Measurements from ENCODE around the gene PHF23. TPM values are rescaled to one million over a fixed set of nuclear protein-coding genes. Genes with fewer than 3 reads are reported as not detected.

The PHF23 gene
- total RNA-seq, 1 donor = 40.3 TPM

DNA sequence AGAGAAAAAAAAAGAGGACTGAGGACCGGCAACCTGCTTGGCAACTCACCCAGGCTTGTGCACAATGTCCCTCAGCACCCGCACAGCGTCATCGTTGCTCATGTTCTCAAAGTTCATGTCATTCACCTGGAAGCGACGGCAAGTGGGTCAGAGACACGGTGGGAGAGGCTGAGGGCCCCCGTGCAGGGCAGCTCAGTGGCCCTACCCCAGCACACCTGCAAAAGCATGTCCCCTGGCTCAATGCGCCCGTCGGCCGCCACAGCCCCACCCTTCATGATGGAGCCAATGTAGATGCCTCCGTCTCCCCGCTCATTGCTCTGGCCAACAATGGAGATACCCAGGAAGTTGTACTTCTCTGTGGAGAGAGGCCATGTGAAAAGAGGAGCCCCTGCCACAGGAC lies 10.3 kb downstream of the PHF23 start:
- no peak overlapping the region for H3K4me3 ChIP-seq (ENCODE audit: low read depth, low read length)
- no peak for DNase-seq (ENCODE audit: low read depth)
- TF ChIP-seq, protein P1, sequence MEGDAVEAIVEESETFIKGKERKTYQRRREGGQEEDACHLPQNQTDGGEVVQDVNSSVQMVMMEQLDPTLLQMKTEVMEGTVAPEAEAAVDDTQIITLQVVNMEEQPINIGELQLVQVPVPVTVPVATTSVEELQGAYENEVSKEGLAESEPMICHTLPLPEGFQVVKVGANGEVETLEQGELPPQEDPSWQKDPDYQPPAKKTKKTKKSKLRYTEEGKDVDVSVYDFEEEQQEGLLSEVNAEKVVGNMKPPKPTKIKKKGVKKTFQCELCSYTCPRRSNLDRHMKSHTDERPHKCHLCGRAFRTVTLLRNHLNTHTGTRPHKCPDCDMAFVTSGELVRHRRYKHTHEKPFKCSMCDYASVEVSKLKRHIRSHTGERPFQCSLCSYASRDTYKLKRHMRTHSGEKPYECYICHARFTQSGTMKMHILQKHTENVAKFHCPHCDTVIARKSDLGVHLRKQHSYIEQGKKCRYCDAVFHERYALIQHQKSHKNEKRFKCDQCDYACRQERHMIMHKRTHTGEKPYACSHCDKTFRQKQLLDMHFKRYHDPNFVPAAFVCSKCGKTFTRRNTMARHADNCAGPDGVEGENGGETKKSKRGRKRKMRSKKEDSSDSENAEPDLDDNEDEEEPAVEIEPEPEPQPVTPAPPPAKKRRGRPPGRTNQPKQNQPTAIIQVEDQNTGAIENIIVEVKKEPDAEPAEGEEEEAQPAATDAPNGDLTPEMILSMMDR (IDR thresholded peaks at IDR 0.05; ENCODE audit: insufficient read depth, low read length) = no peak

- no peak for DNase-seq (ENCODE audit: low read depth)
- H3K4me3 ChIP-seq (ENCODE audit: low read depth, low read length) = no peak overlapping the region
- TF ChIP-seq, protein P1 (IDR thresholded peaks at IDR 0.05; ENCODE audit: insufficient read depth, low read length) = no peak
Measured at GRCh38 chr17:7226721-7227710, 12.2 kb downstream of the PHF23 start.

GRCh38 chr17:7225711-7226331 lies 13.4 kb downstream of the PHF23 start:
- TF ChIP-seq, protein P1 (IDR thresholded peaks at IDR 0.05; ENCODE audit: insufficient read depth, low read length) = no peak
- no peak for DNase-seq (ENCODE audit: low read depth)
- H3K4me3 ChIP-seq (ENCODE audit: low read depth, low read length) = no peak overlapping the region

- no peak overlapping the region for H3K4me3 ChIP-seq (ENCODE audit: low read depth, low read length)
- DNase-seq (ENCODE audit: low read depth) = no peak
- TF ChIP-seq, protein P1 (IDR thresholded peaks at IDR 0.05; ENCODE audit: insufficient read depth, low read length) = no peak
Measured at GRCh38 chr17:7224661-7225111, 14.6 kb downstream of the PHF23 start.

DNA sequence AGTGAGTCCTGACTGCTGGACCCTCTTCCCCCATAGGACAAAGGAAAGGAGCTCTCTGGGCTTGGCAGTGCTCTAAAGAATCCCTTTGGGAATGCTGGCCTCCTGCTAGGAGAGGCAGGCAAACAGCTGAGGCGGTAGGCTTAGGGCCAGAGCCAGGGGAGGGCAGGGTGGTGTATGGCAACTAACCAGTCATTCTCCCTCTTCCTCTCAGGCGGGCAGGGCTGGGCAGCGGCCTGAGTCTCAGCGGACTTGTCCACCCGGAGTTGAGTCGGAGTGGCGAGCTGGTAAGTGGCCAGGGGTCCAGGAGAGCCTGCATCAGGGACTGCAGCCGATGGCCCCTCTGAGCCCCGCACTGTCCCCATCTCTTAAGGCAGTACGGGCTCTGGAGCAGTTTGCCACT lies 15.1 kb downstream of the PHF23 start:
- no peak for DNase-seq (ENCODE audit: low read depth)
- H3K4me3 ChIP-seq (ENCODE audit: low read depth, low read length) = no peak overlapping the region
- TF ChIP-seq, protein P1 (IDR thresholded peaks at IDR 0.05; ENCODE audit: insufficient read depth, low read length) = no peak

- TF ChIP-seq, protein P1 (IDR thresholded peaks at IDR 0.05; ENCODE audit: insufficient read depth, low read length) = no peak
- no peak overlapping the region for H3K4me3 ChIP-seq (ENCODE audit: low read depth, low read length)
- no peak for DNase-seq (ENCODE audit: low read depth)
Measured at GRCh38 chr17:7223375-7223774, 15.9 kb downstream of the PHF23 start.
